HepG2 (cell line): ENCODE results near the gene ABHD15. TPM values are rescaled to one million over a fixed set of nuclear protein-coding genes. Genes with fewer than 3 reads are reported as not detected.

Experiments used
- GFI1 ChIP-seq: sonication (generic); formaldehyde crosslinking; IDR thresholded peaks from 2 replicates; pipeline ENCODE4 v1.5.0; 2020; ENCODE audit warnings: missing genetic modification reagents, mild to moderate bottlenecking, borderline replicate concordance
- HNRNPL ChIP-seq: fragments of 200-400 bp; formaldehyde crosslinking; IDR thresholded peaks from 2 replicates; pipeline ENCODE4 v1.6.1; 2017; ENCODE audit warnings: mild to moderate bottlenecking, low read depth, low read length
- PITX1 ChIP-seq: sonication (generic); formaldehyde crosslinking; IDR thresholded peaks from 2 replicates; pipeline ENCODE4 v1.5.1; 2020; ENCODE audit warnings: mild to moderate bottlenecking, missing genetic modification reagents
- RARA ChIP-seq: IDR thresholded peaks from 2 replicates; pipeline ENCODE4 v1.6.1; 2016; ENCODE audit warnings: missing genetic modification reagents, missing compliant biosample characterization
- RELA ChIP-seq: sonication (generic); formaldehyde crosslinking; IDR thresholded peaks from 2 replicates; pipeline ENCODE4 v1.4.0; 2020; ENCODE audit warnings: missing genetic modification reagents
- RFX1 ChIP-seq: fragments of 450-650 bp; IDR thresholded peaks from 2 replicates; pipeline ENCODE4 v1.6.1; 2017
- RNF219 ChIP-seq: sonication (generic); formaldehyde crosslinking; IDR thresholded peaks from 2 replicates; pipeline ENCODE4 v1.5.0; 2020; ENCODE audit warnings: mild to moderate bottlenecking, missing genetic modification reagents
- SYNCRIP ChIP-seq: fragments of 200-400 bp; formaldehyde crosslinking; IDR thresholded peaks from 2 replicates; pipeline ENCODE4 v1.6.1; 2018; ENCODE audit warnings: mild to moderate bottlenecking, low read depth, low read length; ENCODE audit not compliant: insufficient read depth
- ZNF562 ChIP-seq: sonication (generic); formaldehyde crosslinking; IDR thresholded peaks from 2 replicates; pipeline ENCODE4 v1.8.0; 2022; ENCODE audit warnings: missing genetic modification reagents, borderline replicate concordance
- ZNF563 ChIP-seq: sonication (generic); formaldehyde crosslinking; IDR thresholded peaks from 2 replicates; pipeline ENCODE4 v1.8.0; 2022; ENCODE audit warnings: mild to moderate bottlenecking, moderate library complexity, missing genetic modification reagents
- ZNF605 ChIP-seq: sonication (generic); formaldehyde crosslinking; IDR thresholded peaks from 2 replicates; pipeline ENCODE4 v1.8.0; 2022; ENCODE audit warnings: mild to moderate bottlenecking, missing genetic modification reagents
- ZNF788 ChIP-seq: sonication (generic); formaldehyde crosslinking; IDR thresholded peaks from 2 replicates; pipeline ENCODE4 v1.5.0; 2020; ENCODE audit warnings: mild to moderate bottlenecking, missing genetic modification reagents, borderline replicate concordance
- polyA plus RNA-seq, 8 experiments: library from polyadenylated mRNA; depleted of rRNA in 3 of 8; stranded (reverse) in 7 of 8; unstranded in 1 of 8; fragments of >200 nt; fragmentation: Illumina TruSeq in 4 of 8; extraction: Trizol in 4 of 8; gene quantifications; 2 replicates each; pipeline versions ENCODE4 v1.2.1 to v1.2.3, GENCODE V29; 2011 to 2016; ENCODE audit warnings: low read depth in 4 of 8, missing spikeins in 1 of 8, mixed read lengths in 1 of 8; ENCODE audit not compliant: insufficient read depth in 1 of 8
- total RNA-seq, 5 experiments: library from RNA; depleted of rRNA; stranded (reverse); fragments of >200 nt; fragmentation: Illumina TruSeq; extraction: Trizol; gene quantifications; 2 replicates each; pipeline ENCODE4 v1.2.3, GENCODE V29; 2016; ENCODE audit warnings: low read depth in 1 of 5
- TF ChIP-seq, protein P1 (sequence below): sonication (generic); formaldehyde crosslinking; IDR thresholded peaks from 2 replicates; pipeline ENCODE4 v1.4.0; 2020; ENCODE audit warnings: missing genetic modification reagents
- TF ChIP-seq, protein P2 (sequence below): sonication (generic); formaldehyde crosslinking; IDR thresholded peaks from 2 replicates; pipeline ENCODE4 v1.9.0; 2022; ENCODE audit warnings: low read depth, missing genetic modification reagents

Gene ABHD15
- total and polyA plus RNA-seq, 2 of the 13 experiments (the other 11 are each of a cell fraction or from before 2014, with no cell fraction given) = 2.4 to 7.7 TPM

GRCh38 chr17:29588562-29589411, 21.9 kb upstream of the ABHD15 start (continued):
- TF ChIP-seq RNF219 (CRISPR knock-in tag) (no peak), RELA (no peak), RFX1 (no peak), ZNF563 (CRISPR knock-in tag) (peak; percentile 59; the same call in 1 of the 2 replicates), GFI1 (CRISPR knock-in tag) (no peak), ZNF788 (no peak), HNRNPL (no peak), RARA (no peak), PITX1 (CRISPR knock-in tag) (no peak), ZNF562 (CRISPR knock-in tag) (no peak), ZNF605 (CRISPR knock-in tag) (no peak), SYNCRIP (no peak)
- TF ChIP-seq, protein P1, sequence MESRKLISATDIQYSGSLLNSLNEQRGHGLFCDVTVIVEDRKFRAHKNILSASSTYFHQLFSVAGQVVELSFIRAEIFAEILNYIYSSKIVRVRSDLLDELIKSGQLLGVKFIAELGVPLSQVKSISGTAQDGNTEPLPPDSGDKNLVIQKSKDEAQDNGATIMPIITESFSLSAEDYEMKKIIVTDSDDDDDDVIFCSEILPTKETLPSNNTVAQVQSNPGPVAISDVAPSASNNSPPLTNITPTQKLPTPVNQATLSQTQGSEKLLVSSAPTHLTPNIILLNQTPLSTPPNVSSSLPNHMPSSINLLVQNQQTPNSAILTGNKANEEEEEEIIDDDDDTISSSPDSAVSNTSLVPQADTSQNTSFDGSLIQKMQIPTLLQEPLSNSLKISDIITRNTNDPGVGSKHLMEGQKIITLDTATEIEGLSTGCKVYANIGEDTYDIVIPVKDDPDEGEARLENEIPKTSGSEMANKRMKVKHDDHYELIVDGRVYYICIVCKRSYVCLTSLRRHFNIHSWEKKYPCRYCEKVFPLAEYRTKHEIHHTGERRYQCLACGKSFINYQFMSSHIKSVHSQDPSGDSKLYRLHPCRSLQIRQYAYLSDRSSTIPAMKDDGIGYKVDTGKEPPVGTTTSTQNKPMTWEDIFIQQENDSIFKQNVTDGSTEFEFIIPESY (CRISPR knock-in tag) = no peak
- TF ChIP-seq, protein P2, sequence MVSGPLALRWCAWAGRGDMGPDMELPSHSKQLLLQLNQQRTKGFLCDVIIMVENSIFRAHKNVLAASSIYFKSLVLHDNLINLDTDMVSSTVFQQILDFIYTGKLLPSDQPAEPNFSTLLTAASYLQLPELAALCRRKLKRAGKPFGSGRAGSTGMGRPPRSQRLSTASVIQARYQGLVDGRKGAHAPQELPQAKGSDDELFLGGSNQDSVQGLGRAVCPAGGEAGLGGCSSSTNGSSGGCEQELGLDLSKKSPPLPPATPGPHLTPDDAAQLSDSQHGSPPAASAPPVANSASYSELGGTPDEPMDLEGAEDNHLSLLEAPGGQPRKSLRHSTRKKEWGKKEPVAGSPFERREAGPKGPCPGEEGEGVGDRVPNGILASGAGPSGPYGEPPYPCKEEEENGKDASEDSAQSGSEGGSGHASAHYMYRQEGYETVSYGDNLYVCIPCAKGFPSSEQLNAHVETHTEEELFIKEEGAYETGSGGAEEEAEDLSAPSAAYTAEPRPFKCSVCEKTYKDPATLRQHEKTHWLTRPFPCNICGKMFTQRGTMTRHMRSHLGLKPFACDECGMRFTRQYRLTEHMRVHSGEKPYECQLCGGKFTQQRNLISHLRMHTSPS (CRISPR knock-in tag) = no peak
